K562 (cell line): ENCODE measurements around the gene HNRNPU. TPM values are rescaled to one million over a fixed set of nuclear protein-coding genes. Genes with fewer than 3 reads are reported as not detected.

Source experiments
- ATAC-seq: fragments of 200-7000 bp; cut with Tn5 transposase; 3 replicates; pipeline ENCODE4 v1.9.1; 2020; ENCODE audit warnings: moderate library complexity
- BruUV-seq: library from RNA; stranded (reverse); fragments of 400-500 nt; replicated peaks from 2 replicates; lab custom pipeline; 2021; lab: Mats Ljungman, UMichigan
- CTCF ChIA-PET: fragments of 300-600 bp; formaldehyde crosslinking; extraction: SDS; loops from one replicate; lab custom pipeline; 2021; ENCODE audit warnings: low intra/inter-chr PET ratio; lab: Yijun Ruan, JAX
- POLR2A ChIA-PET: fragments of 300-600, 350-650 bp; sonication (Branson Sonifier 250); formaldehyde crosslinking; extraction: SDS; loops from one replicate; lab custom pipeline; 2021; ENCODE audit warnings: antibody characterized with exemption, inconsistent platforms; lab: Yijun Ruan, JAX
- DNase-seq, 4 experiments: peaks; one replicate each; pipeline versions ENCODE4 v3.0.0 to v3.0.0-alpha.2; 2011 to 2018; ENCODE audit warnings: low spot score in 3 of 4, mixed read lengths in 3 of 4; ENCODE audit errors: extremely low read depth in 1 of 4
- FAIRE-seq: peaks from 2 replicates; lab custom pipeline; 2011; peaks lifted over from hg19 to GRCh38; lab: Jason Lieb, UNC
- H2AFZ ChIP-seq: 2 replicates; pipeline ENCODE4 v1.6.0; 2011; ENCODE audit warnings: low read depth, low read length, control low read depth, inconsistent platforms
- H3K27ac ChIP-seq: fragments of 200-600 bp; 3 replicates; pipeline ENCODE4 v1.8.0; 2011; ENCODE audit warnings: low read depth, mild to moderate bottlenecking, control low read depth, inconsistent platforms, low read length, moderate library complexity, mixed read lengths; ENCODE audit errors: extremely low read depth
- H3K27me3 ChIP-seq, 2 experiments: fragments of 300-600 bp in 1 of 2; 2 replicates in 1 of 2; 3 replicates in 1 of 2; pipeline versions ENCODE4 v1.6.0 to v1.8.0; 2011; ENCODE audit warnings: inconsistent platforms in 2 of 2, low read length in 2 of 2, mild to moderate bottlenecking in 1 of 2, mixed read lengths in 1 of 2, moderate library complexity in 1 of 2; ENCODE audit not compliant: control insufficient read depth in 2 of 2, insufficient read depth in 2 of 2
- H3K36me3 ChIP-seq: fragments of 300-600 bp; 3 replicates; pipeline ENCODE4 v1.8.0; 2011; ENCODE audit warnings: mild to moderate bottlenecking, low read length, inconsistent platforms; ENCODE audit not compliant: control insufficient read depth, insufficient read depth
- H3K4me1 ChIP-seq, 2 experiments: fragments of 200-600 bp in 1 of 2; replicated peaks in 1 of 2; 2 replicates in 1 of 2; 3 replicates in 1 of 2; pipeline versions ENCODE4 v1.5.1 to v1.8.0; 2011; ENCODE audit warnings: inconsistent platforms in 2 of 2, low read length in 2 of 2, mild to moderate bottlenecking in 1 of 2, mixed read lengths in 1 of 2, moderate library complexity in 1 of 2; ENCODE audit not compliant: control insufficient read depth in 2 of 2, insufficient read depth in 2 of 2
- H3K4me2 ChIP-seq: 2 replicates; pipeline ENCODE4 v1.6.1; 2011; ENCODE audit warnings: low read length, control low read depth, inconsistent platforms, mixed read lengths; ENCODE audit not compliant: insufficient read depth
- H3K4me3 ChIP-seq: fragments of 200-600 bp; sonication (generic), shearing (Covaris generic); 2 replicates; pipeline ENCODE4 v1.5.1; 2016; ENCODE audit warnings: control low read depth, inconsistent platforms
- H3K79me2 ChIP-seq: fragments of 200-600 bp; 3 replicates; pipeline ENCODE4 v1.8.0; 2011; ENCODE audit warnings: low read length, inconsistent platforms; ENCODE audit not compliant: control insufficient read depth, insufficient read depth
- H3K9ac ChIP-seq, 2 experiments: 2 replicates each; pipeline versions ENCODE4 v1.6.0 to v1.6.1; 2011; ENCODE audit warnings: low read depth in 2 of 2, low read length in 2 of 2, control low read depth in 1 of 2, inconsistent platforms in 1 of 2, mild to moderate bottlenecking in 1 of 2, mixed read lengths in 1 of 2; ENCODE audit not compliant: insufficient read depth in 1 of 2
- H3K9me1 ChIP-seq: one replicate; pipeline ENCODE4 v1.6.0; 2011; ENCODE audit warnings: inconsistent platforms, mild to moderate bottlenecking, low read length, moderate library complexity; ENCODE audit not compliant: control insufficient read depth, insufficient read depth
- H3K9me3 ChIP-seq: replicated peaks from 2 replicates; pipeline ENCODE4 v1.5.1; 2011; ENCODE audit warnings: low read depth, low read length, inconsistent platforms; ENCODE audit not compliant: control insufficient read depth, insufficient read depth
- H4K20me1 ChIP-seq: replicated peaks from 2 replicates; pipeline ENCODE4 v1.6.1; 2011; ENCODE audit warnings: low read length, inconsistent platforms, mixed read lengths; ENCODE audit not compliant: control insufficient read depth, insufficient read depth
- DACH1 ChIP-seq: fragments of 450-650 bp; IDR thresholded peaks from 2 replicates; pipeline ENCODE4 v1.6.1; 2018; ENCODE audit not compliant: partially characterized antibody
- GABPB2 ChIP-seq: fragments of 250-450 bp; sonication (Bioruptor Pico); conservative IDR thresholded peaks from 2 replicates; pipeline ENCODE4 v1.5.1; 2021; ENCODE audit warnings: mild to moderate bottlenecking
- JUNB ChIP-seq: fragments of 450-650 bp; formaldehyde crosslinking; conservative IDR thresholded peaks from 2 replicates; pipeline ENCODE4 v1.4.0; 2020; ENCODE audit warnings: mild to moderate bottlenecking
- MCM2 ChIP-seq: fragments of 450-650 bp; IDR thresholded peaks from 2 replicates; pipeline ENCODE4 v1.6.1; 2017; ENCODE audit warnings: low read depth, mild to moderate bottlenecking
- NFIC ChIP-seq: fragments of 450-650 bp; IDR thresholded peaks from 2 replicates; pipeline ENCODE4 v1.6.1; 2017; ENCODE audit warnings: mild to moderate bottlenecking, inconsistent platforms
- PTRF ChIP-seq: fragments of 450-650 bp; IDR thresholded peaks from 2 replicates; pipeline ENCODE4 v1.6.1; 2016; ENCODE audit warnings: mild to moderate bottlenecking, missing genetic modification characterization, missing compliant biosample characterization
- SP1 ChIP-seq: sonication (generic); formaldehyde crosslinking; IDR thresholded peaks from 2 replicates; pipeline ENCODE4 v1.8.1; 2022; ENCODE audit warnings: mild to moderate bottlenecking, missing genetic modification reagents
- TAL1 ChIP-seq: fragments of 450-650 bp; IDR thresholded peaks from 2 replicates; pipeline ENCODE4 v1.6.1; 2016; ENCODE audit warnings: mild to moderate bottlenecking
- WGBS: fragments of 100-300 bp; shearing (Covaris generic); methylation state at CpG from one replicate; pipeline ENCODE4 v1.1.6; 2016; ENCODE audit warnings: low coverage, mixed read lengths; ENCODE audit not compliant: insufficient coverage; ENCODE audit errors: missing lambda C conversion rate; 5-methylcytosine and 5-hydroxymethylcytosine counted together
- in situ Hi-C: fragments of 300-500 bp; cut with MboI; formaldehyde crosslinking; loops from 4 replicates; pipeline ENCODE4 v1.15.0; 2018; ENCODE audit warnings: inconsistent platforms, mixed read lengths
- intact Hi-C: fragments of 100-400 bp; cut with micrococcal nuclease; formaldehyde crosslinking; loops from 2 replicates; pipeline ENCODE4 v1.14.2; 2022
- polyA plus RNA-seq, 8 experiments: library from polyadenylated mRNA; depleted of rRNA in 4 of 8; stranded (reverse) in 5 of 8; unstranded in 3 of 8; fragments of >200 nt; fragmentation: Nextera tagmentation in 2 of 8; fragmentation: Illumina TruSeq in 1 of 8; extraction: Ambion mirVana in 2 of 8; extraction: Trizol in 1 of 8; gene quantifications; 2 replicates each; pipeline versions ENCODE4 v1.2.1 to v1.2.3, GENCODE V29; 2011 to 2014; ENCODE audit warnings: inconsistent platforms in 1 of 8, missing spikeins in 1 of 8
- total RNA-seq, 7 experiments: library from RNA; depleted of rRNA in 6 of 7; stranded (reverse); fragments of >200 nt in 6 of 7; fragmentation: Illumina TruSeq in 2 of 7; extraction: Trizol in 2 of 7; gene quantifications; 2 replicates each; pipeline versions ENCODE4 v1.2.1 to v1.2.3, GENCODE V29; 2011 to 2021; ENCODE audit warnings: low replicate concordance in 1 of 7

HNRNPU gene
- total and polyA plus RNA-seq, 9 of the 15 experiments (the other 6 are each of a cell fraction or from before 2014, with no cell fraction given): 159 to 777 (median 577) TPM

- no peaks in the 10 kb centered on the region for H3K9me1 ChIP-seq
- no peak overlapping the region for H3K4me2 ChIP-seq
- H3K27me3 ChIP-seq: no peaks in the 10 kb centered on the region
- in situ Hi-C loops: loop anchor here (5.0 kb wide), 1 partner anchor 98 kb away; a partner anchor contains a TSS
- no peak for TF ChIP-seq TAL1
- no peak for TF ChIP-seq NFIC
- no peak for TF ChIP-seq DACH1
- TF ChIP-seq SP1: no peak
- no peak for TF ChIP-seq MCM2
- TF ChIP-seq GABPB2 (CRISPR knock-in tag): no peak
- no peak for TF ChIP-seq PTRF (tag)
- TF ChIP-seq JUNB (CRISPR knock-in tag): no peak
- TF ChIP-seq, all 486 proteins: peak for 0
- Histone ChIP-seq H3K36me3 (no peaks in the 10 kb centered on the region), H3K4me3 (no peak overlapping the region), H3K9me3 (no peaks in the 10 kb centered on the region), H2AFZ (peak overlapping the region; percentile 68), H3K9ac (no peak overlapping the region), H3K4me1 (peaks cover 4 to 9% of the 10 kb centered on the region in 2 experiments; a peak in 2 of 5 replicates), H3K27ac (no peak overlapping the region), H4K20me1 (no peaks in the 10 kb centered on the region), H3K79me2 (peaks cover 20% of the 10 kb centered on the region)
- CTCF ChIA-PET: no interaction called here
- no peak for DNase-seq
- no TSS peak for BruUV-seq
- POLR2A ChIA-PET: interaction anchor here (0.8 to 2.5 kb wide), 3 partner anchors 10 to 58 kb away, joined by 3 to 9 read pairs (median 4); no protein-coding TSS in a partner anchor
- 73% methylated on average over 12 of the region's 12 CpGs for WGBS
- FAIRE-seq: no peak
- no peak for ATAC-seq
- intact Hi-C loops: no loop called here
Measured at GRCh38 chr1:244869364-244869827, 5.1 kb upstream of the HNRNPU start.
